GM12878 (cell line): ENCODE results near the gene SCGB2B2.

Source experiments
- ATF3 ChIP-seq: IDR thresholded peaks from 2 replicates; pipeline ENCODE4 v1.6.1; 2011; ENCODE audit warnings: low read depth, mild to moderate bottlenecking, low read length, moderate library complexity, borderline replicate concordance; ENCODE audit errors: extremely low read depth
- BRCA1 ChIP-seq: IDR thresholded peaks from 2 replicates; pipeline ENCODE4 v1.6.1; 2011; ENCODE audit warnings: low read depth, low read length, improper control_type of control experiment
- CTCF ChIP-seq, 3 experiments: IDR thresholded peaks in 2 of 3; conservative IDR thresholded peaks in 1 of 3; 2 replicates each; pipeline ENCODE4 v1.5.1; 2011; ENCODE audit warnings: low read depth in 3 of 3, low read length in 3 of 3, mild to moderate bottlenecking in 3 of 3, control low read depth in 2 of 3, moderate library complexity in 2 of 3, inconsistent platforms in 1 of 3, mixed read lengths in 1 of 3; ENCODE audit not compliant: control insufficient read depth in 2 of 3, insufficient read depth in 1 of 3; ENCODE audit errors: extremely low read depth in 1 of 3
- NR2F1 ChIP-seq: fragments of 450-650 bp; conservative IDR thresholded peaks from 2 replicates; pipeline ENCODE4 v1.6.1; 2017; ENCODE audit warnings: mild to moderate bottlenecking
- PKNOX1 ChIP-seq: fragments of 450-650 bp; IDR thresholded peaks from 2 replicates; pipeline ENCODE4 v1.6.1; 2016; ENCODE audit warnings: mild to moderate bottlenecking
- POLR2A ChIP-seq: IDR thresholded peaks from 2 replicates; pipeline ENCODE4 v1.6.1; 2011; ENCODE audit warnings: low read depth, mild to moderate bottlenecking, low read length
- POLR2AphosphoS5 ChIP-seq: IDR thresholded peaks from 2 replicates; pipeline ENCODE4 v1.6.1; 2011; ENCODE audit warnings: mild to moderate bottlenecking, low read length, inconsistent platforms
- RAD21 ChIP-seq: IDR thresholded peaks from 2 replicates; pipeline ENCODE4 v1.6.1; 2011; ENCODE audit warnings: mild to moderate bottlenecking, low read depth, low read length, moderate library complexity; ENCODE audit not compliant: insufficient read depth
- RUNX3 ChIP-seq: IDR thresholded peaks from 2 replicates; pipeline ENCODE4 v1.6.1; 2012; ENCODE audit warnings: low read length, inconsistent platforms
- TF ChIP-seq, protein P1 (sequence below): fragments of 450-650 bp; IDR thresholded peaks from 2 replicates; pipeline ENCODE4 v1.6.1; 2017; ENCODE audit warnings: antibody characterized with exemption, mild to moderate bottlenecking, moderate library complexity
- TF ChIP-seq, protein P2 (sequence below): IDR thresholded peaks from 2 replicates; pipeline ENCODE4 v1.6.1; 2012; ENCODE audit warnings: low read depth, low read length, improper control_type of control experiment

GRCh38 chr19:34642241-34642640 is 34.7 kb downstream of the SCGB2B2 start:
- TF ChIP-seq BRCA1: no peak
- no peak for TF ChIP-seq CTCF (IDR thresholded peaks at IDR 0.05 in 2 of 3, conservative IDR thresholded peaks at IDR 0.05 in 1 of 3; ENCODE audit: control insufficient read depth in 2 of 3, extremely low read depth in 1 of 3, insufficient read depth in 1 of 3, low read depth in 3 of 3, low read length in 3 of 3)
- no peak for TF ChIP-seq RUNX3
- no peak for TF ChIP-seq PKNOX1
- TF ChIP-seq NR2F1: no peak
- no peak for TF ChIP-seq POLR2A
- TF ChIP-seq, protein P1, sequence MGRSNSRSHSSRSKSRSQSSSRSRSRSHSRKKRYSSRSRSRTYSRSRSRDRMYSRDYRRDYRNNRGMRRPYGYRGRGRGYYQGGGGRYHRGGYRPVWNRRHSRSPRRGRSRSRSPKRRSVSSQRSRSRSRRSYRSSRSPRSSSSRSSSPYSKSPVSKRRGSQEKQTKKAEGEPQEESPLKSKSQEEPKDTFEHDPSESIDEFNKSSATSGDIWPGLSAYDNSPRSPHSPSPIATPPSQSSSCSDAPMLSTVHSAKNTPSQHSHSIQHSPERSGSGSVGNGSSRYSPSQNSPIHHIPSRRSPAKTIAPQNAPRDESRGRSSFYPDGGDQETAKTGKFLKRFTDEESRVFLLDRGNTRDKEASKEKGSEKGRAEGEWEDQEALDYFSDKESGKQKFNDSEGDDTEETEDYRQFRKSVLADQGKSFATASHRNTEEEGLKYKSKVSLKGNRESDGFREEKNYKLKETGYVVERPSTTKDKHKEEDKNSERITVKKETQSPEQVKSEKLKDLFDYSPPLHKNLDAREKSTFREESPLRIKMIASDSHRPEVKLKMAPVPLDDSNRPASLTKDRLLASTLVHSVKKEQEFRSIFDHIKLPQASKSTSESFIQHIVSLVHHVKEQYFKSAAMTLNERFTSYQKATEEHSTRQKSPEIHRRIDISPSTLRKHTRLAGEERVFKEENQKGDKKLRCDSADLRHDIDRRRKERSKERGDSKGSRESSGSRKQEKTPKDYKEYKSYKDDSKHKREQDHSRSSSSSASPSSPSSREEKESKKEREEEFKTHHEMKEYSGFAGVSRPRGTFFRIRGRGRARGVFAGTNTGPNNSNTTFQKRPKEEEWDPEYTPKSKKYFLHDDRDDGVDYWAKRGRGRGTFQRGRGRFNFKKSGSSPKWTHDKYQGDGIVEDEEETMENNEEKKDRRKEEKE: no peak
- TF ChIP-seq, protein P2, sequence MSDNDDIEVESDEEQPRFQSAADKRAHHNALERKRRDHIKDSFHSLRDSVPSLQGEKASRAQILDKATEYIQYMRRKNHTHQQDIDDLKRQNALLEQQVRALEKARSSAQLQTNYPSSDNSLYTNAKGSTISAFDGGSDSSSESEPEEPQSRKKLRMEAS: no peak
- no peak for TF ChIP-seq POLR2AphosphoS5
- no peak for TF ChIP-seq RAD21
- no peak for TF ChIP-seq ATF3
